AG08396 (cell line): ENCODE data around the gene PACS2.
"Not testable (repeated sequence)": the region's sequence is repeated elsewhere in the genome, so short reads cannot be mapped to it uniquely, and the experiment has no call there.

Source experiments
- DNase-seq: peaks from one replicate; pipeline ENCODE4 v3.0.0; 2012; ENCODE audit warnings: low spot score, mixed read lengths

The PACS2 gene

GRCh38 chr14:105315941-105316576 is 1.5 kb downstream of the PACS2 start:
- DNase-seq = peak; percentile 20

- no peak for DNase-seq
Observed at GRCh38 chr14:105316577-105316941, 2.0 kb downstream of the PACS2 start.

GRCh38 chr14:105316968-105317510 is 2.5 kb downstream of the PACS2 start:
- peak; percentile 32 for DNase-seq

- peak; percentile 86 for DNase-seq
Observed at GRCh38 chr14:105317546-105317945, 3.0 kb downstream of the PACS2 start.

- peak; percentile 23 for DNase-seq
Observed at GRCh38 chr14:105322791-105323556, 8.4 kb downstream of the PACS2 start.

GRCh38 chr14:105323663-105324062 is 9.1 kb downstream of the PACS2 start:
- no peak for DNase-seq

GRCh38 chr14:105324080-105324778 is 9.7 kb downstream of the PACS2 start:
- DNase-seq = peak; percentile 76

GRCh38 chr14:105324871-105325270 is 10.3 kb downstream of the PACS2 start:
- no peak for DNase-seq

GRCh38 chr14:105325303-105325702 is 10.8 kb downstream of the PACS2 start:
- no peak for DNase-seq

- DNase-seq = no peak
Observed at GRCh38 chr14:105325716-105326567, 11.4 kb downstream of the PACS2 start.

GRCh38 chr14:105326568-105326867 is 12.0 kb downstream of the PACS2 start:
- no peak for DNase-seq

- no peak for DNase-seq
Observed at GRCh38 chr14:105326891-105327694, 12.5 kb downstream of the PACS2 start.

- DNase-seq = not testable (repeated sequence)
Observed at GRCh38 chr14:105327695-105328045, 13.1 kb downstream of the PACS2 start.

GRCh38 chr14:105328070-105328677 is 13.6 kb downstream of the PACS2 start:
- no peak for DNase-seq

GRCh38 chr14:105328678-105329390 is 14.3 kb downstream of the PACS2 start:
- no peak for DNase-seq

GRCh38 chr14:105329411-105330150 is 15.0 kb downstream of the PACS2 start:
- DNase-seq = no peak

GRCh38 chr14:105330491-105330895 is 15.9 kb downstream of the PACS2 start:
- DNase-seq = peak; percentile 74

- no peak for DNase-seq
Observed at GRCh38 chr14:105331575-105332349, 17.2 kb downstream of the PACS2 start.
